IMR-90 (cell line): ENCODE data around the gene GLO1. TPM values are rescaled to one million over a fixed set of nuclear protein-coding genes. Genes with fewer than 3 reads are reported as not detected.

Experiments
- ATAC-seq: fragments of 200-7000 bp; cut with Tn5 transposase; 2 replicates; pipeline ENCODE4 v1.9.1; 2020; ENCODE audit warnings: low read depth, mild to moderate bottlenecking, moderate library complexity
- BruUV-seq: library from RNA; stranded (reverse); fragments of 400-500 nt; replicated peaks from 2 replicates; lab custom pipeline; 2021; lab: Mats Ljungman, UMichigan
- CTCF ChIA-PET: fragments of 300-600 bp; formaldehyde crosslinking; extraction: SDS; loops from one replicate; lab custom pipeline; 2021; ENCODE audit warnings: antibody characterized with exemption; lab: Yijun Ruan, JAX
- POLR2A ChIA-PET: fragments of 300-600 bp; sonication (Branson Sonifier 250); formaldehyde crosslinking; loops from one replicate; lab custom pipeline; 2022; ENCODE audit warnings: antibody characterized with exemption; ENCODE audit not compliant: unreplicated experiment; lab: Charles Lee
- DNase-seq: peaks from one replicate; pipeline ENCODE4 v3.0.0; 2013
- H2AFZ ChIP-seq: replicated peaks from 2 replicates; pipeline ENCODE3; 2013; ENCODE audit warnings: low read length, mild to moderate bottlenecking; ENCODE audit not compliant: poor library complexity
- H2AK5ac ChIP-seq: 2 replicates; pipeline ENCODE4 v1.6.1; 2013; ENCODE audit warnings: low read depth, low read length, inconsistent platforms
- H2AK9ac ChIP-seq: replicated peaks from 2 replicates; pipeline ENCODE3; 2013; ENCODE audit warnings: mild to moderate bottlenecking, low read depth, low read length, moderate library complexity; ENCODE audit not compliant: poor library complexity
- H2BK120ac ChIP-seq: 2 replicates; pipeline ENCODE4 v1.6.1; 2013; ENCODE audit warnings: low read depth, low read length, inconsistent platforms
- H2BK15ac ChIP-seq: 3 replicates; pipeline ENCODE4 v1.6.1; 2013; ENCODE audit warnings: low read depth, low read length, inconsistent platforms
- H2BK20ac ChIP-seq: 2 replicates; pipeline ENCODE4 v1.6.1; 2013; ENCODE audit warnings: low read depth, mild to moderate bottlenecking, inconsistent platforms, low read length, moderate library complexity
- H2BK5ac ChIP-seq: 2 replicates; pipeline ENCODE4 v1.6.1; 2013; ENCODE audit warnings: mild to moderate bottlenecking, low read depth, low read length, inconsistent platforms; ENCODE audit not compliant: poor library complexity, severe bottlenecking
- H3K14ac ChIP-seq: replicated peaks from 2 replicates; pipeline ENCODE4 v1.6.1; 2013; ENCODE audit warnings: low read depth, low read length, inconsistent platforms
- H3K18ac ChIP-seq: 2 replicates; pipeline ENCODE4 v1.6.1; 2013; ENCODE audit warnings: low read depth, low read length, control low read depth
- H3K23ac ChIP-seq: 2 replicates; pipeline ENCODE4 v1.6.1; 2013; ENCODE audit warnings: low read depth, low read length, inconsistent platforms
- H3K27ac ChIP-seq: 2 replicates; pipeline ENCODE4 v1.5.1; 2013; ENCODE audit warnings: mild to moderate bottlenecking, control low read depth, low read length; ENCODE audit not compliant: insufficient read depth
- H3K27me3 ChIP-seq: 2 replicates; pipeline ENCODE4 v1.6.1; 2013; ENCODE audit warnings: low read length; ENCODE audit not compliant: control insufficient read depth, insufficient read depth
- H3K36me3 ChIP-seq: 2 replicates; pipeline ENCODE4 v1.6.1; 2013; ENCODE audit warnings: low read length, mixed read lengths; ENCODE audit not compliant: control insufficient read depth, insufficient read depth
- H3K4ac ChIP-seq: 2 replicates; pipeline ENCODE4 v1.6.1; 2013; ENCODE audit warnings: low read depth, low read length, inconsistent platforms
- H3K4me1 ChIP-seq: 2 replicates; pipeline ENCODE4 v1.6.1; 2013; ENCODE audit warnings: low read length, mixed read lengths; ENCODE audit not compliant: control insufficient read depth, insufficient read depth
- H3K4me2 ChIP-seq: 2 replicates; pipeline ENCODE4 v1.6.1; 2013; ENCODE audit warnings: low read depth, mild to moderate bottlenecking, control low read depth, low read length, moderate library complexity
- H3K4me3 ChIP-seq: 2 replicates; pipeline ENCODE4 v1.5.1; 2013; ENCODE audit warnings: low read depth, mild to moderate bottlenecking, control low read depth, low read length, moderate library complexity; ENCODE audit not compliant: insufficient read depth
- H3K56ac ChIP-seq: 2 replicates; pipeline ENCODE4 v1.6.1; 2013; ENCODE audit warnings: low read length, inconsistent platforms; ENCODE audit not compliant: insufficient read depth; ENCODE audit errors: extremely low read depth
- H3K79me1 ChIP-seq, 2 experiments: 2 replicates each; pipeline ENCODE4 v1.6.1; 2013; ENCODE audit warnings: low read length in 2 of 2, inconsistent platforms in 1 of 2, low read depth in 1 of 2
- H3K9ac ChIP-seq: 2 replicates; pipeline ENCODE4 v1.6.1; 2013; ENCODE audit warnings: low read depth, low read length, control low read depth
- H3K9me1 ChIP-seq: 2 replicates; pipeline ENCODE4 v1.6.1; 2013; ENCODE audit warnings: low read length, inconsistent platforms; ENCODE audit not compliant: insufficient read depth
- H3K9me3 ChIP-seq: 2 replicates; pipeline ENCODE4 v1.6.1; 2013; ENCODE audit warnings: low read length; ENCODE audit not compliant: control insufficient read depth, insufficient read depth
- H4K20me1 ChIP-seq: 2 replicates; pipeline ENCODE4 v1.6.1; 2013; ENCODE audit warnings: low read length, inconsistent platforms; ENCODE audit not compliant: insufficient read depth
- H4K5ac ChIP-seq: 2 replicates; pipeline ENCODE4 v1.6.1; 2013; ENCODE audit warnings: mild to moderate bottlenecking, low read depth, low read length, control low read depth
- H4K8ac ChIP-seq, 2 experiments: 2 replicates each; pipeline ENCODE4 v1.6.1; 2013; ENCODE audit warnings: low read depth in 2 of 2, low read length in 2 of 2, control low read depth in 1 of 2, inconsistent platforms in 1 of 2
- H4K91ac ChIP-seq: 2 replicates; pipeline ENCODE4 v1.6.1; 2013; ENCODE audit warnings: low read depth, low read length, inconsistent platforms; ENCODE audit not compliant: insufficient read depth
- CEBPB ChIP-seq: IDR thresholded peaks from 2 replicates; pipeline ENCODE4 v1.6.1; 2012; ENCODE audit warnings: low read depth, low read length, improper control_type of control experiment
- CHD1 ChIP-seq: IDR thresholded peaks from 2 replicates; pipeline ENCODE4 v1.6.1; 2012; ENCODE audit warnings: low read depth, low read length, improper control_type of control experiment
- CTCF ChIP-seq: conservative IDR thresholded peaks from 2 replicates; pipeline ENCODE4 v1.5.1; 2012; ENCODE audit warnings: mild to moderate bottlenecking, low read depth, low read length, improper control_type of control experiment
- ELK1 ChIP-seq: fragments of 150-350 bp; IDR thresholded peaks from 2 replicates; pipeline ENCODE4 v1.6.1; 2016; ENCODE audit warnings: low read depth, mild to moderate bottlenecking, low read length, moderate library complexity, borderline replicate concordance
- FOS ChIP-seq: fragments of 150-350 bp; IDR thresholded peaks from 2 replicates; pipeline ENCODE4 v1.6.1; 2016; ENCODE audit warnings: low read depth, low read length
- MAFK ChIP-seq: IDR thresholded peaks from 2 replicates; pipeline ENCODE4 v1.6.1; 2012; ENCODE audit warnings: low read depth, low read length, improper control_type of control experiment
- MAZ ChIP-seq: IDR thresholded peaks from 2 replicates; pipeline ENCODE4 v1.6.1; 2012; ENCODE audit warnings: low read depth, mild to moderate bottlenecking, low read length, improper control_type of control experiment, moderate library complexity, borderline replicate concordance
- MXI1 ChIP-seq: IDR thresholded peaks from 2 replicates; pipeline ENCODE4 v1.6.1; 2012; ENCODE audit warnings: low read depth, mild to moderate bottlenecking, low read length, moderate library complexity, borderline replicate concordance
- NFE2L2 ChIP-seq: fragments of 150-350 bp; IDR thresholded peaks from 2 replicates; pipeline ENCODE4 v1.6.1; 2016; ENCODE audit warnings: low read depth, mild to moderate bottlenecking, low read length
- POLR2A ChIP-seq: IDR thresholded peaks from 2 replicates; pipeline ENCODE4 v1.6.1; 2012; ENCODE audit warnings: mild to moderate bottlenecking, low read depth, low read length
- RAD21 ChIP-seq: IDR thresholded peaks from 2 replicates; pipeline ENCODE4 v1.6.1; 2012; ENCODE audit warnings: low read length, improper control_type of control experiment
- RCOR1 ChIP-seq: IDR thresholded peaks from 2 replicates; pipeline ENCODE4 v1.6.1; 2012; ENCODE audit warnings: mild to moderate bottlenecking, low read length, improper control_type of control experiment; ENCODE audit not compliant: insufficient replicate concordance
- RFX5 ChIP-seq: IDR thresholded peaks from 2 replicates; pipeline ENCODE4 v1.8.0; 2012; ENCODE audit warnings: low read depth, mild to moderate bottlenecking, low read length, moderate library complexity
- SMC3 ChIP-seq: fragments of 150-350 bp; IDR thresholded peaks from 2 replicates; pipeline ENCODE4 v1.6.1; 2016; ENCODE audit warnings: low read depth, mild to moderate bottlenecking, antibody characterized with exemption, low read length, moderate library complexity
- USF2 ChIP-seq: fragments of 150-350 bp; IDR thresholded peaks from 2 replicates; pipeline ENCODE4 v1.6.1; 2017; ENCODE audit warnings: mild to moderate bottlenecking, antibody characterized with exemption, low read length, low read depth
- WGBS, 2 experiments: methylation state at CpG; one replicate each; pipeline versions ENCODE4 v1.1.5 to v1.1.7; 2013; ENCODE audit warnings: missing lambda C conversion rate in 2 of 2; ENCODE audit not compliant: insufficient read length in 1 of 2; ENCODE audit errors: extremely low coverage in 2 of 2; 5-methylcytosine and 5-hydroxymethylcytosine counted together
- dilution Hi-C: fragments of 300-500 bp; cut with HindIII; formaldehyde crosslinking; loops from one replicate; pipeline ENCODE4 v1.14.3; 2018; ENCODE audit warnings: low sequenced_read_pairs; ENCODE audit not compliant: unreplicated experiment
- in situ Hi-C: fragments of 300-500 bp; cut with MboI; formaldehyde crosslinking; loops from 3 replicates; pipeline ENCODE4 v1.14.3; 2019; ENCODE audit warnings: low sequenced_read_pairs, inconsistent platforms, mixed read lengths
- intact Hi-C: fragments of 100-400 bp; cut with micrococcal nuclease; formaldehyde crosslinking; loops from 2 replicates; pipeline ENCODE4 v1.10.0; 2022
- polyA plus RNA-seq, 3 experiments: library from polyadenylated mRNA; depleted of rRNA; stranded (reverse); fragments of >200 nt; gene quantifications; 2 replicates each; pipeline ENCODE4 v1.2.3, GENCODE V29; 2012; ENCODE audit warnings: low replicate concordance in 1 of 3
- total RNA-seq: library from RNA; depleted of rRNA; stranded (reverse); fragments of >200 nt; gene quantifications from 2 replicates; pipeline ENCODE4 v1.2.3, GENCODE V29; 2012

GLO1 gene
- total and polyA plus RNA-seq, 2 of the 4 experiments (the other 2 are of a cell fraction) = 65.1 to 111 TPM

- Histone ChIP-seq H3K14ac (no peak overlapping the region), H3K56ac (no peak overlapping the region), H3K27ac (no peak overlapping the region), H4K8ac (no peak overlapping the region), H3K9ac (no peak overlapping the region), H2BK120ac (no peak overlapping the region), H2BK15ac (no peak overlapping the region), H3K18ac (no peak overlapping the region), H3K27me3 (peaks cover 7% of the 10 kb centered on the region), H2AK5ac (no peak overlapping the region), H3K23ac (no peak overlapping the region), H3K4me2 (no peak overlapping the region), H3K9me3 (no peaks in the 10 kb centered on the region), H2BK20ac (no peak overlapping the region), H3K36me3 (no peaks in the 10 kb centered on the region), H3K9me1 (no peaks in the 10 kb centered on the region), H3K4me3 (no peak overlapping the region), H2BK5ac (no peak overlapping the region), H2AK9ac (no peak overlapping the region), H3K79me1 (no peaks in the 10 kb centered on the region), H4K91ac (no peak overlapping the region), H4K5ac (no peak overlapping the region), H2AFZ (no peak overlapping the region), H3K4me1 (no peaks in the 10 kb centered on the region), H4K20me1 (no peaks in the 10 kb centered on the region), H3K4ac (no peak overlapping the region)
- no TSS peak for BruUV-seq
- ChIA-PET CTCF (no interaction called here), POLR2A (no interaction called here)
- in situ Hi-C loops (no loop called here), intact Hi-C loops (no loop called here), dilution Hi-C loops (no loop called here)
- TF ChIP-seq RFX5 (no peak), MAFK (no peak), ELK1 (no peak), FOS (no peak), SMC3 (no peak), MXI1 (no peak), CEBPB (no peak), USF2 (no peak), CTCF (no peak), RCOR1 (no peak), CHD1 (no peak), NFE2L2 (no peak), RAD21 (no peak), POLR2A (no peak), MAZ (no peak)
- WGBS, 2 experiments = 89% methylated on average over 8 of the region's 26 CpGs; no CpG with 5 or more reads in 1 of the 2 experiments
- DNase-seq (no peak), ATAC-seq (no peak)
Measured at GRCh38 chr6:38722727-38723334, 19.9 kb upstream of the GLO1 start.
